ENCODE measurements around the gene VPREB3. TPM values are rescaled to one million over a fixed set of nuclear protein-coding genes. Genes with fewer than 3 reads are reported as not detected.

VPREB3 gene
- polyA plus RNA-seq, 1 of the 3 experiments (the other 2 are of a cell fraction): not detected

GRCh38 chr22:23722724-23723123, 31.5 kb downstream of the VPREB3 start:
- Histone ChIP-seq H3K4me3 (ENCODE audit: low read depth in 2 of 2, low read length in 1 of 2) (no peak overlapping the region), H3K9me3 (no peaks in the 10 kb centered on the region), H3K4me1 (ENCODE audit: control insufficient read depth in 1 of 2, insufficient read depth in 2 of 2, low read depth in 1 of 2, low read length in 1 of 2) (no peaks in the 10 kb centered on the region), H3K27me3 (ENCODE audit: insufficient read depth) (no peaks in the 10 kb centered on the region), H3K9ac (no peak overlapping the region), H3K79me2 (ENCODE audit: insufficient read depth) (no peaks in the 10 kb centered on the region), H3K36me3 (replicated peaks in 1 of 2; ENCODE audit: control insufficient read depth in 1 of 2, insufficient read depth in 2 of 2, low read length in 1 of 2) (no peaks in the 10 kb centered on the region), H3F3A (replicated peaks; ENCODE audit: insufficient read depth) (no peaks in the 10 kb centered on the region), H3K4me2 (no peak overlapping the region), H4K20me1 (ENCODE audit: insufficient read depth) (no peaks in the 10 kb centered on the region), H3K9me2 (no peaks in the 10 kb centered on the region), H3K27ac (ENCODE audit: low read depth in 2 of 2, low read length in 1 of 2) (no peak overlapping the region), H2AFZ (ENCODE audit: low read depth) (no peak overlapping the region)
- TF ChIP-seq CHD2 (IDR thresholded peaks at IDR 0.05; ENCODE audit: low read length, partially characterized antibody) (no peak), SMC3 (IDR thresholded peaks at IDR 0.05; ENCODE audit: low read depth, low read length) (no peak), FOXM1 (IDR thresholded peaks at IDR 0.05; ENCODE audit: low read depth) (no peak), RXRA (IDR thresholded peaks at IDR 0.05; ENCODE audit: borderline replicate concordance, low read depth) (no peak), TEAD4 (IDR thresholded peaks at IDR 0.05; ENCODE audit: borderline replicate concordance, insufficient read depth) (no peak), MXI1 (IDR thresholded peaks at IDR 0.05; ENCODE audit: low read depth, low read length) (no peak), SIN3A (IDR thresholded peaks at IDR 0.05; ENCODE audit: borderline replicate concordance, low read depth, low read length) (no peak), JUND (IDR thresholded peaks at IDR 0.05) (no peak), GABPA (IDR thresholded peaks at IDR 0.05; ENCODE audit: low read depth) (no peak), MEF2A (IDR thresholded peaks at IDR 0.05; ENCODE audit: borderline replicate concordance, low read depth) (no peak), RAD21 (IDR thresholded peaks at IDR 0.05; ENCODE audit: low read length) (no peak), IRF3 (IDR thresholded peaks at IDR 0.05; ENCODE audit: low read depth, low read length) (no peak), RFX5 (IDR thresholded peaks at IDR 0.05; ENCODE audit: low read length) (no peak), EZH2phosphoT487 (IDR thresholded peaks at IDR 0.05; ENCODE audit: borderline replicate concordance, low read depth) (no peak), POLR2AphosphoS5 (IDR thresholded peaks at IDR 0.05; ENCODE audit: low read depth, low read length) (no peak)
- ChIA-PET CTCF (no interaction called here), POLR2A (no interaction called here)
- no peak for DNase-seq
- WGBS (ENCODE audit: low lambda C conversion rate): 93% methylated on average over 2 of the region's 2 CpGs

DNA sequence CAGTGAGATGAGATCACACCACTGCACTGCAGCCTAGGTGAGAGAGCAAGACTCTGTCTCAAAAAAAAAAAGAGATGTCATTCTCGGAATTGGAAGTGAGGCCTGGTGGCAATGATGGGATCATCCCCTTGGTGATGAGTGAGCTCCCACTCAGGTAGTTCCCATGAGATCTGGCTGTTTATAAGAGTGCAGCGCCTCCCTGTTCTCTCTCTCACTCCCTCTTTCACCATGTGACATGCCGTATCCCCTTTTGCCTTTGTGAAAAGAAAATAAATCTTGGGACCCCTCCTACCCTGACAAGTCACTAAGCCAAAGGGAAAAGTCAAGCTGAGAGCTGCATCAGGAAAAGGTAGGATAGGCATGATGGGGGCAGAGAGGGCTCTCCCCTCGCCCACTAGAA, 32.1 kb downstream of the VPREB3 start:
- H3K9me3 ChIP-seq: no peaks in the 10 kb centered on the region
- H2AFZ ChIP-seq (ENCODE audit: low read depth): no peak overlapping the region
- H3K79me2 ChIP-seq (ENCODE audit: insufficient read depth): no peaks in the 10 kb centered on the region
- no peaks in the 10 kb centered on the region for H3K27me3 ChIP-seq (ENCODE audit: insufficient read depth)
- 91% methylated on average over 4 of the region's 4 CpGs for WGBS (ENCODE audit: low lambda C conversion rate)
- H3F3A ChIP-seq (replicated peaks; ENCODE audit: insufficient read depth): no peaks in the 10 kb centered on the region
- CTCF ChIA-PET: no interaction called here
- no peak overlapping the region for H3K4me3 ChIP-seq (ENCODE audit: low read depth in 2 of 2, low read length in 1 of 2)
- H3K27ac ChIP-seq (ENCODE audit: low read depth in 2 of 2, low read length in 1 of 2): no peak overlapping the region
- no peaks in the 10 kb centered on the region for H3K9me2 ChIP-seq
- H3K4me2 ChIP-seq: no peak overlapping the region
- no peak overlapping the region for H3K9ac ChIP-seq
- POLR2A ChIA-PET: no interaction called here
- peaks cover 0 to 3% of the 10 kb centered on the region in 2 experiments; a peak in 1 of 4 replicates for H3K4me1 ChIP-seq (ENCODE audit: control insufficient read depth in 1 of 2, insufficient read depth in 2 of 2, low read depth in 1 of 2, low read length in 1 of 2)
- no peaks in the 10 kb centered on the region for H4K20me1 ChIP-seq (ENCODE audit: insufficient read depth)
- DNase-seq: no peak
- H3K36me3 ChIP-seq (replicated peaks in 1 of 2; ENCODE audit: control insufficient read depth in 1 of 2, insufficient read depth in 2 of 2, low read length in 1 of 2): no peaks in the 10 kb centered on the region
- TF ChIP-seq RCOR1 (IDR thresholded peaks at IDR 0.05; ENCODE audit: low read length) (no peak), PBX3 (IDR thresholded peaks at IDR 0.05) (no peak), NFIC (IDR thresholded peaks at IDR 0.05; ENCODE audit: borderline replicate concordance) (no peak), FOXM1 (IDR thresholded peaks at IDR 0.05; ENCODE audit: low read depth) (no peak), TCF12 (IDR thresholded peaks at IDR 0.05) (no peak), TEAD4 (IDR thresholded peaks at IDR 0.05; ENCODE audit: borderline replicate concordance, insufficient read depth) (no peak), RXRA (IDR thresholded peaks at IDR 0.05; ENCODE audit: borderline replicate concordance, low read depth) (no peak), CHD2 (IDR thresholded peaks at IDR 0.05; ENCODE audit: low read length, partially characterized antibody) (no peak), MXI1 (IDR thresholded peaks at IDR 0.05; ENCODE audit: low read depth, low read length) (no peak), EZH2phosphoT487 (IDR thresholded peaks at IDR 0.05; ENCODE audit: borderline replicate concordance, low read depth) (no peak), TAF1 (IDR thresholded peaks at IDR 0.05; ENCODE audit: borderline replicate concordance, low read depth, low read length) (no peak), MEF2A (IDR thresholded peaks at IDR 0.05; ENCODE audit: borderline replicate concordance, low read depth) (no peak), EP300 (IDR thresholded peaks at IDR 0.05; ENCODE audit: borderline replicate concordance in 1 of 2, low read depth in 1 of 2, low read length in 1 of 2) (no peak), YY1 (IDR thresholded peaks at IDR 0.05; ENCODE audit: low read depth) (no peak), ELF1 (IDR thresholded peaks at IDR 0.05) (no peak)
- TF ChIP-seq, protein P1, sequence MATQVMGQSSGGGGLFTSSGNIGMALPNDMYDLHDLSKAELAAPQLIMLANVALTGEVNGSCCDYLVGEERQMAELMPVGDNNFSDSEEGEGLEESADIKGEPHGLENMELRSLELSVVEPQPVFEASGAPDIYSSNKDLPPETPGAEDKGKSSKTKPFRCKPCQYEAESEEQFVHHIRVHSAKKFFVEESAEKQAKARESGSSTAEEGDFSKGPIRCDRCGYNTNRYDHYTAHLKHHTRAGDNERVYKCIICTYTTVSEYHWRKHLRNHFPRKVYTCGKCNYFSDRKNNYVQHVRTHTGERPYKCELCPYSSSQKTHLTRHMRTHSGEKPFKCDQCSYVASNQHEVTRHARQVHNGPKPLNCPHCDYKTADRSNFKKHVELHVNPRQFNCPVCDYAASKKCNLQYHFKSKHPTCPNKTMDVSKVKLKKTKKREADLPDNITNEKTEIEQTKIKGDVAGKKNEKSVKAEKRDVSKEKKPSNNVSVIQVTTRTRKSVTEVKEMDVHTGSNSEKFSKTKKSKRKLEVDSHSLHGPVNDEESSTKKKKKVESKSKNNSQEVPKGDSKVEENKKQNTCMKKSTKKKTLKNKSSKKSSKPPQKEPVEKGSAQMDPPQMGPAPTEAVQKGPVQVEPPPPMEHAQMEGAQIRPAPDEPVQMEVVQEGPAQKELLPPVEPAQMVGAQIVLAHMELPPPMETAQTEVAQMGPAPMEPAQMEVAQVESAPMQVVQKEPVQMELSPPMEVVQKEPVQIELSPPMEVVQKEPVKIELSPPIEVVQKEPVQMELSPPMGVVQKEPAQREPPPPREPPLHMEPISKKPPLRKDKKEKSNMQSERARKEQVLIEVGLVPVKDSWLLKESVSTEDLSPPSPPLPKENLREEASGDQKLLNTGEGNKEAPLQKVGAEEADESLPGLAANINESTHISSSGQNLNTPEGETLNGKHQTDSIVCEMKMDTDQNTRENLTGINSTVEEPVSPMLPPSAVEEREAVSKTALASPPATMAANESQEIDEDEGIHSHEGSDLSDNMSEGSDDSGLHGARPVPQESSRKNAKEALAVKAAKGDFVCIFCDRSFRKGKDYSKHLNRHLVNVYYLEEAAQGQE (IDR thresholded peaks at IDR 0.05; ENCODE audit: low read depth, low read length): no peak
